22Rv1 (cell line): ENCODE data around the gene RAMACL.

Source experiments
- ZFX ChIP-seq: fragments of 450-650 bp; IDR thresholded peaks from 2 replicates; pipeline ENCODE4 v1.6.1; 2017; ENCODE audit warnings: antibody characterized with exemption, borderline replicate concordance
- TF ChIP-seq, protein P1 (sequence below): fragments of 450-650 bp; IDR thresholded peaks from 2 replicates; pipeline ENCODE4 v1.5.1; 2017; ENCODE audit warnings: mild to moderate bottlenecking

- TF ChIP-seq, protein P1, sequence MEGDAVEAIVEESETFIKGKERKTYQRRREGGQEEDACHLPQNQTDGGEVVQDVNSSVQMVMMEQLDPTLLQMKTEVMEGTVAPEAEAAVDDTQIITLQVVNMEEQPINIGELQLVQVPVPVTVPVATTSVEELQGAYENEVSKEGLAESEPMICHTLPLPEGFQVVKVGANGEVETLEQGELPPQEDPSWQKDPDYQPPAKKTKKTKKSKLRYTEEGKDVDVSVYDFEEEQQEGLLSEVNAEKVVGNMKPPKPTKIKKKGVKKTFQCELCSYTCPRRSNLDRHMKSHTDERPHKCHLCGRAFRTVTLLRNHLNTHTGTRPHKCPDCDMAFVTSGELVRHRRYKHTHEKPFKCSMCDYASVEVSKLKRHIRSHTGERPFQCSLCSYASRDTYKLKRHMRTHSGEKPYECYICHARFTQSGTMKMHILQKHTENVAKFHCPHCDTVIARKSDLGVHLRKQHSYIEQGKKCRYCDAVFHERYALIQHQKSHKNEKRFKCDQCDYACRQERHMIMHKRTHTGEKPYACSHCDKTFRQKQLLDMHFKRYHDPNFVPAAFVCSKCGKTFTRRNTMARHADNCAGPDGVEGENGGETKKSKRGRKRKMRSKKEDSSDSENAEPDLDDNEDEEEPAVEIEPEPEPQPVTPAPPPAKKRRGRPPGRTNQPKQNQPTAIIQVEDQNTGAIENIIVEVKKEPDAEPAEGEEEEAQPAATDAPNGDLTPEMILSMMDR = no peak
- no peak for TF ChIP-seq ZFX
Measured at GRCh38 chr6:166552600-166552999, 33.9 kb downstream of the RAMACL start.
